Measurements from ENCODE around the gene KRTAP10-8.
"Not testable (repeated sequence)": the region's sequence is repeated elsewhere in the genome, so short reads cannot be mapped to it uniquely, and the experiment has no call there.

KRTAP10-8 gene

GRCh38 chr21:44598061-44598460, 13.8 kb upstream of the KRTAP10-8 start:
- peak; percentile 74 for DNase-seq (ENCODE audit: low read depth, low spot score)

- DNase-seq (ENCODE audit: low read depth, low spot score): no peak
These were observed 12.4 kb upstream of the KRTAP10-8 start for GRCh38 chr21:44599264-44600029.

- DNase-seq (ENCODE audit: low read depth, low spot score): not testable (repeated sequence)
These were observed 11.5 kb upstream of the KRTAP10-8 start, which contains the start of gene KRTAP10-7 for GRCh38 chr21:44600118-44600978. Gene KRTAP10-7 (plus strand): TSS chr21:44600597. CDS start chr21:44600622, 25 bp downstream.

GRCh38 chr21:44601091-44601490, 10.8 kb upstream of the KRTAP10-8 start:
- not testable (repeated sequence) for DNase-seq (ENCODE audit: low read depth, low spot score)

- no peak for DNase-seq (ENCODE audit: low read depth, low spot score)
These were observed 10.1 kb upstream of the KRTAP10-8 start for GRCh38 chr21:44601596-44602462.

- DNase-seq (ENCODE audit: low read depth, low spot score): no peak
These were observed 9.4 kb upstream of the KRTAP10-8 start for GRCh38 chr21:44602463-44602850.

- DNase-seq (ENCODE audit: low read depth, low spot score): no peak
These were observed 8.6 kb upstream of the KRTAP10-8 start for GRCh38 chr21:44603109-44603875.

- DNase-seq (ENCODE audit: low read depth, low spot score): no peak
These were observed 8.0 kb upstream of the KRTAP10-8 start for GRCh38 chr21:44603911-44604310.

GRCh38 chr21:44606495-44606894, 5.4 kb upstream of the KRTAP10-8 start:
- DNase-seq (ENCODE audit: low read depth, low spot score): no peak

GRCh38 chr21:44609193-44609592, 2.7 kb upstream of the KRTAP10-8 start:
- no peak for DNase-seq (ENCODE audit: low read depth, low spot score)

GRCh38 chr21:44610157-44610843, 1.6 kb upstream of the KRTAP10-8 start:
- DNase-seq (ENCODE audit: low read depth, low spot score): not testable (repeated sequence)

GRCh38 chr21:44611551-44611950, 328 bp upstream of the KRTAP10-8 start:
- DNase-seq (ENCODE audit: low read depth, low spot score): no peak

- no peak for DNase-seq (ENCODE audit: low read depth, low spot score)
These were observed 870 bp downstream of the KRTAP10-8 start for GRCh38 chr21:44612669-44613229.

- DNase-seq (ENCODE audit: low read depth, low spot score): no peak
These were observed 1.7 kb downstream of the KRTAP10-8 start for GRCh38 chr21:44613386-44614155.

- DNase-seq (ENCODE audit: low read depth, low spot score): no peak
These were observed 2.3 kb downstream of the KRTAP10-8 start for GRCh38 chr21:44614161-44614631.

- DNase-seq (ENCODE audit: low read depth, low spot score): no peak
These were observed 3.1 kb downstream of the KRTAP10-8 start for GRCh38 chr21:44614961-44615391.

- no peak for DNase-seq (ENCODE audit: low read depth, low spot score)
These were observed 3.6 kb downstream of the KRTAP10-8 start for GRCh38 chr21:44615466-44615865.

GRCh38 chr21:44615911-44616590, 4.2 kb downstream of the KRTAP10-8 start:
- DNase-seq (ENCODE audit: low read depth, low spot score): no peak

- DNase-seq (ENCODE audit: low read depth, low spot score): no peak
These were observed 4.7 kb downstream of the KRTAP10-8 start for GRCh38 chr21:44616591-44616926.

Measured in ELF-1 (cell line).